ENCODE results near the gene RNF130.

GRCh38 chr5:180118391-180118791 lies 46.8 kb upstream of the RNF130 start:
- TF ChIP-seq CTCF (conservative IDR thresholded peaks at IDR 0.05 in 1 of 2, IDR thresholded peaks at IDR 0.05 in 1 of 2; ENCODE audit: extremely low read depth in 1 of 2, insufficient read depth in 1 of 2, low read depth in 1 of 2, low read length in 2 of 2): no peak
- TF ChIP-seq EZH2 (IDR thresholded peaks at IDR 0.05; ENCODE audit: borderline replicate concordance, low read length): no peak

All from mammary epithelial cell (primary cell).